ENCODE data around the gene GALNT14.
A peak's percentile ranks its signal among the peaks of the same experiment; 100 is the strongest.

Gene GALNT14

GRCh38 chr2:31014516-31014915, 123.7 kb downstream of the GALNT14 start:
- H3K36me3 ChIP-seq: no peaks in the 10 kb centered on the region
- DNase-seq: no peak
- TF ChIP-seq, protein P1, sequence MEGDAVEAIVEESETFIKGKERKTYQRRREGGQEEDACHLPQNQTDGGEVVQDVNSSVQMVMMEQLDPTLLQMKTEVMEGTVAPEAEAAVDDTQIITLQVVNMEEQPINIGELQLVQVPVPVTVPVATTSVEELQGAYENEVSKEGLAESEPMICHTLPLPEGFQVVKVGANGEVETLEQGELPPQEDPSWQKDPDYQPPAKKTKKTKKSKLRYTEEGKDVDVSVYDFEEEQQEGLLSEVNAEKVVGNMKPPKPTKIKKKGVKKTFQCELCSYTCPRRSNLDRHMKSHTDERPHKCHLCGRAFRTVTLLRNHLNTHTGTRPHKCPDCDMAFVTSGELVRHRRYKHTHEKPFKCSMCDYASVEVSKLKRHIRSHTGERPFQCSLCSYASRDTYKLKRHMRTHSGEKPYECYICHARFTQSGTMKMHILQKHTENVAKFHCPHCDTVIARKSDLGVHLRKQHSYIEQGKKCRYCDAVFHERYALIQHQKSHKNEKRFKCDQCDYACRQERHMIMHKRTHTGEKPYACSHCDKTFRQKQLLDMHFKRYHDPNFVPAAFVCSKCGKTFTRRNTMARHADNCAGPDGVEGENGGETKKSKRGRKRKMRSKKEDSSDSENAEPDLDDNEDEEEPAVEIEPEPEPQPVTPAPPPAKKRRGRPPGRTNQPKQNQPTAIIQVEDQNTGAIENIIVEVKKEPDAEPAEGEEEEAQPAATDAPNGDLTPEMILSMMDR (IDR thresholded peaks at IDR 0.05; ENCODE audit: low read depth, low read length): no peak
- H3K9me3 ChIP-seq: no peaks in the 10 kb centered on the region
- H3K27me3 ChIP-seq: no peaks in the 10 kb centered on the region
- peaks cover 19% of the 10 kb centered on the region for H3K4me1 ChIP-seq
- no peak overlapping the region for H3K4me3 ChIP-seq (ENCODE audit: low read depth, low read length)

- H3K9me3 ChIP-seq: no peaks in the 10 kb centered on the region
- peaks cover 31% of the 10 kb centered on the region for H3K4me1 ChIP-seq
- TF ChIP-seq, protein P1 (IDR thresholded peaks at IDR 0.05; ENCODE audit: low read depth, low read length): no peak
- no peaks in the 10 kb centered on the region for H3K27me3 ChIP-seq
- no peak for DNase-seq
- no peaks in the 10 kb centered on the region for H3K36me3 ChIP-seq
- no peak overlapping the region for H3K4me3 ChIP-seq (ENCODE audit: low read depth, low read length)
These were observed 124.9 kb downstream of the GALNT14 start for GRCh38 chr2:31013301-31013700.

GRCh38 chr2:31012406-31012805, 125.8 kb downstream of the GALNT14 start:
- Histone ChIP-seq H3K36me3 (no peaks in the 10 kb centered on the region), H3K4me3 (ENCODE audit: low read depth, low read length) (no peak overlapping the region), H3K4me1 (peaks cover 34% of the 10 kb centered on the region), H3K9me3 (no peaks in the 10 kb centered on the region), H3K27me3 (no peaks in the 10 kb centered on the region)
- TF ChIP-seq, protein P1 (IDR thresholded peaks at IDR 0.05; ENCODE audit: low read depth, low read length): no peak
- peak; percentile 30 for DNase-seq

DNA sequence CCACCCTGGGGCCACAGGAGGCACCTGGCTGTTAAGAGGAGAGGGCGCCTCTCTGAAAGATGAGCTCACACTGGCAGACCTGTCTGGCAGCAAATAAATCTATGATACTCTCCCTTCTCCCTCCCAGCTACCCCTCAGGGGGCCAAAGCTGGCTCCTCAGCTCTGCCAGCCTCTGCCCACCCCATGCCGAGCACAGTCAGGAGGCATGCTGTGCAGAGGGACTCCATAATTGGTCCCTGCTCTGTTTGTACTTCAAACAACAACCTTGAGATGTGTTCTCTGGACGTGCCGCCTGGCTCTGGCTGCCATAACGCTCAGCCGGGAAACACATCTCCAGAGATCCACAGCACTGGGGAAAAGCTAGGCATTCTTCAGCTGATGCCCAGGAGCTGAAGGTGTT, 126.7 kb downstream of the GALNT14 start:
- no peak for DNase-seq
- TF ChIP-seq, protein P1 (IDR thresholded peaks at IDR 0.05; ENCODE audit: low read depth, low read length): no peak
- Histone ChIP-seq H3K4me1 (peaks cover 39% of the 10 kb centered on the region), H3K36me3 (no peaks in the 10 kb centered on the region), H3K9me3 (no peaks in the 10 kb centered on the region), H3K27me3 (no peaks in the 10 kb centered on the region), H3K4me3 (ENCODE audit: low read depth, low read length) (no peak overlapping the region)

- Histone ChIP-seq H3K27me3 (no peaks in the 10 kb centered on the region), H3K4me1 (peaks cover 39% of the 10 kb centered on the region), H3K9me3 (no peaks in the 10 kb centered on the region), H3K4me3 (ENCODE audit: low read depth, low read length) (no peak overlapping the region), H3K36me3 (no peaks in the 10 kb centered on the region)
- TF ChIP-seq, protein P1 (IDR thresholded peaks at IDR 0.05; ENCODE audit: low read depth, low read length): no peak
- peak; percentile 85 for DNase-seq
These were observed 129.6 kb downstream of the GALNT14 start for GRCh38 chr2:31008561-31009114.

GRCh38 chr2:31004257-31004656, 134.0 kb downstream of the GALNT14 start:
- TF ChIP-seq, protein P1 (IDR thresholded peaks at IDR 0.05; ENCODE audit: low read depth, low read length): no peak
- no peak overlapping the region for H3K4me3 ChIP-seq (ENCODE audit: low read depth, low read length)
- no peaks in the 10 kb centered on the region for H3K36me3 ChIP-seq
- no peaks in the 10 kb centered on the region for H3K9me3 ChIP-seq
- DNase-seq: no peak
- H3K4me1 ChIP-seq: peaks cover 44% of the 10 kb centered on the region
- no peaks in the 10 kb centered on the region for H3K27me3 ChIP-seq

All from BE2C (cell line).